ENCODE data around the gene MGAT3.

- no peak for TF ChIP-seq CTCF (IDR thresholded peaks at IDR 0.05; ENCODE audit: low read length)
- TF ChIP-seq EZH2phosphoT487 (IDR thresholded peaks at IDR 0.05; ENCODE audit: low read length), result no peak
- no peak for TF ChIP-seq EZH2 (optimal IDR thresholded peaks at IDR 0.05; ENCODE audit: low read depth, low read length)
Measured at GRCh38 chr22:39470451-39471291, 13.9 kb downstream of the MGAT3 start.

Measured in MM.1S (cell line).